ENCODE data around the gene DPP6. TPM values are rescaled to one million over a fixed set of nuclear protein-coding genes. Genes with fewer than 3 reads are reported as not detected.

DPP6 gene
- total RNA-seq, 2 experiments from 2014 or later = not detected

GRCh38 chr7:154441811-154442210 is 389.6 kb downstream of the DPP6 start:
- ChIA-PET CTCF (no interaction called here), POLR2A (no interaction called here)
- Mint-ChIP-seq H3K4me3 (no peak overlapping the region), H3K9me3 (peaks cover 10% of the 10 kb centered on the region), H3K27ac (no peak overlapping the region), H3K4me1 (ENCODE audit: low read depth) (no peaks in the 10 kb centered on the region), H3K36me3 (ENCODE audit: low read depth) (no peaks in the 10 kb centered on the region), H3K27me3 (no peaks in the 10 kb centered on the region)
- DNase-seq = no peak
- Histone ChIP-seq H3K4me3 (ENCODE audit: low read length) (no peak overlapping the region), H3K4me1 (ENCODE audit: insufficient read depth, low read length) (no peaks in the 10 kb centered on the region), H3K27ac (ENCODE audit: low read depth in 1 of 2, low read length in 2 of 2) (no peak overlapping the region), H3K36me3 (ENCODE audit: insufficient read depth, low read length) (no peaks in the 10 kb centered on the region), H3K27me3 (ENCODE audit: control insufficient read depth in 1 of 2, insufficient read depth in 2 of 2, low read length in 2 of 2) (no peaks in the 10 kb centered on the region), H3K9me3 (ENCODE audit: control insufficient read depth in 1 of 2, insufficient read depth in 1 of 2, low read length in 2 of 2) (peaks cover 0 to 18% of the 10 kb centered on the region in 2 experiments)
- intact Hi-C loops (cut with DNase I, micrococcal nuclease) = no loop called here
- no peak for ATAC-seq (ENCODE audit: poor library complexity)
- no peak for TF ChIP-seq CTCF (IDR thresholded peaks at IDR 0.05)

- no peaks in the 10 kb centered on the region for H3K36me3 ChIP-seq (ENCODE audit: insufficient read depth, low read length)
- no peak overlapping the region for H3K4me3 ChIP-seq (ENCODE audit: low read length)
- no peak overlapping the region for H3K27ac ChIP-seq (ENCODE audit: low read depth in 1 of 2, low read length in 2 of 2)
- Mint-ChIP-seq H3K36me3 (ENCODE audit: low read depth) (no peaks in the 10 kb centered on the region), H3K4me1 (ENCODE audit: low read depth) (no peaks in the 10 kb centered on the region), H3K4me3 (no peak overlapping the region), H3K27me3 (no peaks in the 10 kb centered on the region), H3K9me3 (peaks cover 10% of the 10 kb centered on the region), H3K27ac (no peak overlapping the region)
- ChIA-PET POLR2A (no interaction called here), CTCF (no interaction called here)
- intact Hi-C loops (cut with DNase I, micrococcal nuclease) = no loop called here
- DNase-seq (no peak), ATAC-seq (ENCODE audit: poor library complexity) (no peak)
- no peaks in the 10 kb centered on the region for H3K27me3 ChIP-seq (ENCODE audit: control insufficient read depth in 1 of 2, insufficient read depth in 2 of 2, low read length in 2 of 2)
- H3K4me1 ChIP-seq (ENCODE audit: insufficient read depth, low read length) = no peaks in the 10 kb centered on the region
- no peak for TF ChIP-seq CTCF (IDR thresholded peaks at IDR 0.05)
- H3K9me3 ChIP-seq (ENCODE audit: control insufficient read depth in 1 of 2, insufficient read depth in 1 of 2, low read length in 2 of 2) = peaks cover 0 to 18% of the 10 kb centered on the region in 2 experiments
These were observed 390.7 kb downstream of the DPP6 start for GRCh38 chr7:154442939-154443338.

- H3K36me3 ChIP-seq (ENCODE audit: insufficient read depth, low read length) = no peaks in the 10 kb centered on the region
- Mint-ChIP-seq H3K27me3 (no peaks in the 10 kb centered on the region), H3K4me1 (ENCODE audit: low read depth) (no peaks in the 10 kb centered on the region), H3K9me3 (peaks cover 9% of the 10 kb centered on the region), H3K27ac (no peak overlapping the region), H3K36me3 (ENCODE audit: low read depth) (no peaks in the 10 kb centered on the region), H3K4me3 (no peak overlapping the region)
- no peak overlapping the region for H3K27ac ChIP-seq (ENCODE audit: low read depth in 1 of 2, low read length in 2 of 2)
- DNase-seq = no peak
- no peaks in the 10 kb centered on the region for H3K4me1 ChIP-seq (ENCODE audit: insufficient read depth, low read length)
- no peak overlapping the region for H3K4me3 ChIP-seq (ENCODE audit: low read length)
- ATAC-seq (ENCODE audit: poor library complexity) = no peak
- no peak for TF ChIP-seq CTCF (IDR thresholded peaks at IDR 0.05)
- peaks cover 0 to 25% of the 10 kb centered on the region in 2 experiments for H3K9me3 ChIP-seq (ENCODE audit: control insufficient read depth in 1 of 2, insufficient read depth in 1 of 2, low read length in 2 of 2)
- ChIA-PET POLR2A (no interaction called here), CTCF (no interaction called here)
- no peaks in the 10 kb centered on the region for H3K27me3 ChIP-seq (ENCODE audit: control insufficient read depth in 1 of 2, insufficient read depth in 2 of 2, low read length in 2 of 2)
- intact Hi-C loops (cut with DNase I, micrococcal nuclease) = no loop called here
These were observed 398.3 kb downstream of the DPP6 start for GRCh38 chr7:154450451-154450850.

Measured in CD4-positive, alpha-beta T cell (primary cell).